Upper lobe of left lung (tissue), 4 donors: ENCODE measurements around the gene TM7SF3.

Source experiments
- POLR2A ChIP-seq, 4 donors: fragments of 450-650 bp; IDR thresholded peaks; one replicate each; pipeline ENCODE4 v1.5.1; 2016 to 2017; ENCODE audit warnings: antibody characterized with exemption in 4 of 4, mild to moderate bottlenecking in 2 of 4
- TF ChIP-seq, protein P1 (sequence below), 6 experiments: fragments of 450-650 bp in 4 of 6; fragments of 200-600 bp in 2 of 6; sonication (generic) in 2 of 6; IDR thresholded peaks; one replicate each; pipeline ENCODE4 v1.5.1; 2016 to 2019; ENCODE audit warnings: antibody characterized with exemption in 6 of 6

DNA sequence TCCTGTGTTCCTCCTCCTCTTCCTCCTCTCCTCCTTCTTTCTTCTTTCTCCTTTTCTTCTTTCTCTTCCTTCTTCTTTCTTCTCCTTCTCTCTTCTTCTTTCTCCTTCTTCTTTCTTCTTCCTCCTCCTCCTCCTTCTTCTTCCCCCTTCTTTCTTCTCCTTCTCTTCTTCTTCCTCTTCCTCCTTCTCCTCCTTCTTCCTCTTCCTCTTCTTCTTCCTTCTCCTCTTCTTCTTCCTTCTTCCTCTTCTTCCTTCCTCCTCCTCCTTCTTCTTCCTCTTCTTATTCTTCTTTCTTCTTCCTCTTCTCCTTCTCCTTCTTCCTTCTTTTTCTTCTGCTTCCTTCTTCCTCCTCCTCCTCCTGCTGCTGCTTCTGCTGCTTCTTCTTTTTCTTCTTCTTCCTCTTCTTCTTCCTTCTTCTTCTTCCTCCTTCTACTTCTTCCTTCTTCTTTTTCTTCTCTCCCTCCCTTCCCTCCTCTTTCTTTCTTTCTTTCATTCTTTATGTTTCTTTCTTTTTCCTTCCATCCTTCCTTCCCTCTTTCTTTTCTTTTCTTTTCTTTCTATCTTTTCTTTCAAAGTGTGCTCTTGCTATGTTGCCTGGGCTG, 49.2 kb upstream of the TM7SF3 start:
- TF ChIP-seq, protein P1, sequence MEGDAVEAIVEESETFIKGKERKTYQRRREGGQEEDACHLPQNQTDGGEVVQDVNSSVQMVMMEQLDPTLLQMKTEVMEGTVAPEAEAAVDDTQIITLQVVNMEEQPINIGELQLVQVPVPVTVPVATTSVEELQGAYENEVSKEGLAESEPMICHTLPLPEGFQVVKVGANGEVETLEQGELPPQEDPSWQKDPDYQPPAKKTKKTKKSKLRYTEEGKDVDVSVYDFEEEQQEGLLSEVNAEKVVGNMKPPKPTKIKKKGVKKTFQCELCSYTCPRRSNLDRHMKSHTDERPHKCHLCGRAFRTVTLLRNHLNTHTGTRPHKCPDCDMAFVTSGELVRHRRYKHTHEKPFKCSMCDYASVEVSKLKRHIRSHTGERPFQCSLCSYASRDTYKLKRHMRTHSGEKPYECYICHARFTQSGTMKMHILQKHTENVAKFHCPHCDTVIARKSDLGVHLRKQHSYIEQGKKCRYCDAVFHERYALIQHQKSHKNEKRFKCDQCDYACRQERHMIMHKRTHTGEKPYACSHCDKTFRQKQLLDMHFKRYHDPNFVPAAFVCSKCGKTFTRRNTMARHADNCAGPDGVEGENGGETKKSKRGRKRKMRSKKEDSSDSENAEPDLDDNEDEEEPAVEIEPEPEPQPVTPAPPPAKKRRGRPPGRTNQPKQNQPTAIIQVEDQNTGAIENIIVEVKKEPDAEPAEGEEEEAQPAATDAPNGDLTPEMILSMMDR (IDR thresholded peaks at IDR 0.05) = no peak
- no peak for TF ChIP-seq POLR2A (IDR thresholded peaks at IDR 0.05)
